Epithelial cell of esophagus (primary cell): ENCODE results near the gene ST6GAL2.

Experiments used
- DNase-seq: peaks from one replicate; pipeline ENCODE4 v3.0.0; 2010; ENCODE audit warnings: low read depth
- H3K4me3 ChIP-seq: 2 replicates; pipeline ENCODE4 v1.5.1; 2011; ENCODE audit warnings: mild to moderate bottlenecking, low read length, control low read depth
- TF ChIP-seq, protein P1 (sequence below): IDR thresholded peaks from 2 replicates; pipeline ENCODE4 v1.5.1; 2011; ENCODE audit warnings: low read depth, mild to moderate bottlenecking, low read length, control low read depth, inconsistent platforms; ENCODE audit not compliant: insufficient read depth; ENCODE audit errors: missing control alignments

ST6GAL2 gene

DNA sequence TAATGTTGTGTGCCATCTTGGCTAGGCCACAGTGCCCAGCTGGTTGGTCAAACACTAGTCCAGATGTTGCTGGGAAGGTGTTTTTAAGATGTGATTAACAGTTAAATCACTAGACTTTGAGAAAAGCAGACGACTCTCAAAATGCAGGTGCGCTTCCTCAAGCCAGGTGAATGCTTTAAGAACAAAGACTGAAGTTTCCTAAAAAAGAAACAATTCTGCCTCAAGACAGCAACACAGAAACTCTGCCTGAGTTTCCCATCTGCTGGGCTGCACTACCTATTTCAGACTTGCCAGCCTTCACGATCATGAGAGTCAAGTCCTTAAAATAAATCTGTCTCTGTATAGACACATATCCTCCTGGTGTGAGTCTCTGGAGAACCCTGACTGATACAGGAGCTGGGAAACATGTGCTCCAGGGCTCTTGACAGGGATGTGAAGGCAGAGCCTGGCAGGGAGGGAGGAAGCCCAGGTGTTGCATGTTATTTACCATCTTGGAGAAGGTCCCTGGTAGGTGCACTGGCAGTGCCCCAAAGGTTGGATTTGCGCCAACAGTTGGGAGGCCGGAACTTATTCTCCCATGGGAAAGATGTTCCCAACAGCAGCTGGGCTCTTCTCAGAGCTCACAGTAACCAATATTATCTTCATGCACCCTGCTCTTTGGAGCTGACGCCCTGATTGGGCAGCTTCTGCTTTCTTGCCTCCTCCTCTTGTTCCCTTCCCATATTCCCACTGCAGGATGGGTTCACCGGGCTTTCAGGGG is 43.9 kb downstream of the ST6GAL2 start:
- DNase-seq: no peak
- TF ChIP-seq, protein P1, sequence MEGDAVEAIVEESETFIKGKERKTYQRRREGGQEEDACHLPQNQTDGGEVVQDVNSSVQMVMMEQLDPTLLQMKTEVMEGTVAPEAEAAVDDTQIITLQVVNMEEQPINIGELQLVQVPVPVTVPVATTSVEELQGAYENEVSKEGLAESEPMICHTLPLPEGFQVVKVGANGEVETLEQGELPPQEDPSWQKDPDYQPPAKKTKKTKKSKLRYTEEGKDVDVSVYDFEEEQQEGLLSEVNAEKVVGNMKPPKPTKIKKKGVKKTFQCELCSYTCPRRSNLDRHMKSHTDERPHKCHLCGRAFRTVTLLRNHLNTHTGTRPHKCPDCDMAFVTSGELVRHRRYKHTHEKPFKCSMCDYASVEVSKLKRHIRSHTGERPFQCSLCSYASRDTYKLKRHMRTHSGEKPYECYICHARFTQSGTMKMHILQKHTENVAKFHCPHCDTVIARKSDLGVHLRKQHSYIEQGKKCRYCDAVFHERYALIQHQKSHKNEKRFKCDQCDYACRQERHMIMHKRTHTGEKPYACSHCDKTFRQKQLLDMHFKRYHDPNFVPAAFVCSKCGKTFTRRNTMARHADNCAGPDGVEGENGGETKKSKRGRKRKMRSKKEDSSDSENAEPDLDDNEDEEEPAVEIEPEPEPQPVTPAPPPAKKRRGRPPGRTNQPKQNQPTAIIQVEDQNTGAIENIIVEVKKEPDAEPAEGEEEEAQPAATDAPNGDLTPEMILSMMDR: no peak
- H3K4me3 ChIP-seq: no peak overlapping the region

DNA sequence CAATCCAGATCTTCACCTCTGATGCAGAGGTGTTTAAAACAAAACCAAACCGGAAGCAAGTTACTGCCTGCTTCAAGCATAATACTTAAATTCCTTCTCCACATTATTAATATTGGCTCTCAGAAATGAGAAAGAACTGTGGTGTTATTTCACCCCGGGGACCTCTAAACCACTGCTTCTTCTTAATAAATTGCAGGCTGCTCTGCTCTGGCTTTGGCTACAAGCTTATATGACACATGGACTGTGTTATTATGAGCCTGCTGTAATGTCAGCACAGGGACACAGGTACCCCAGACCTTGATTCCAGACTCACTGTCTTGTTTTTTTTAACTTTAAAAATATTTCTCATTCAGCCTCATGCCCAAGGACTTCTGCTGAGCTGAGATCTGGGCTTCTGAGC is 45.1 kb downstream of the ST6GAL2 start:
- H3K4me3 ChIP-seq: no peak overlapping the region
- DNase-seq: no peak
- TF ChIP-seq, protein P1: no peak

DNA sequence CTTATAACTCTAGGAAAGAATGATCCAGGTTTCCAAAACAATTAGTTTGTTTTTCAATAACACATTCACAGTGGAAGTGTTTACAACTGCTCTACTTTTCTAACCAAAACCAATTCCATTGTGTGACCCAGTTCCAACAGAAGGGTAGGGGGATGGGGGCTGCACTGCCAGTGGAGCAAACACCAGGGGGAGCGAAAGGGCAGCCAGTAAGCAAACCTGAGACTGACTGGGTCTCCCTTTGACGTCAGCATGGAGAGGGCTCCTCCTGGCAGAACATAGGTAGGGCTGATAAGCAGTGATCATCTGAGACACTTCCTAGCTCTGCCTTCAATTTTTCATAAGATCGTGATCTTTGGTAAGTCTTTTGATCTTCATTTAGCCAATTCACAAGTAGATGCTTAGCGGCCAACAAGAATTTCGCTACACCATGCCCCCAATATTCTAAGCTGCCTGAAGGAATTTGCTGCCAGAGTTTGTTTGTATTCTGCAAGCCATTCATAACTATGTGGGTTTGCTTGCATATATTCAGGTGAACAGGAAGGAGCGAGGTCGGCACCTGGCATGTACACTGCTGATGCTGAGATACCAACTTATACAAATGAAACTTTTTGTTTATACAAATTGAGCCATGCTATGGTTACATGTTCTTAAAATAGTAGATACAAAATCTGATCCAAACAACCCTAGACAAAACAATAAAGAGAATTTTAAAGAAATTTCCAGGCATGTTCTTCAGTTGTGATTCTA is 45.9 kb downstream of the ST6GAL2 start:
- TF ChIP-seq, protein P1: no peak
- DNase-seq: no peak
- H3K4me3 ChIP-seq: no peak overlapping the region

DNA sequence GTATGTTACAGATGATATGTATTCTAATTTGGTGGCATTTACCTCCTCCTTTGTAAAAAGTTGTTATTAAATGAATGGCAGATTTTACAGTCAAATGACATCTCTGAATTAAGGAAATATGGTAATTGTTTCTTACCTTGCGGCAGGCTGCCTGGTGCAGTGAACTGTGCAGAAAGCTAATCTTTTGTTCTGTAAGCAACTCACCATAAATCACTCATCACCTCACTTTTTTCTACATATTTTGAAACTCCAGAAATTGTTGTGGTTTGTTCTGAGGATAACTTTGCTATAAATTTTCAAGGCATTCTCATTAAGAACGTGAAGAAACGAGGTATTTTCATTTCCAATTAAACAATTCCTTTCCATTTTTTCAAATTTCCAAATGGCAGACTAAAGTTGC is 52.7 kb downstream of the ST6GAL2 start:
- TF ChIP-seq, protein P1: no peak
- DNase-seq: no peak
- H3K4me3 ChIP-seq: no peak overlapping the region

DNA sequence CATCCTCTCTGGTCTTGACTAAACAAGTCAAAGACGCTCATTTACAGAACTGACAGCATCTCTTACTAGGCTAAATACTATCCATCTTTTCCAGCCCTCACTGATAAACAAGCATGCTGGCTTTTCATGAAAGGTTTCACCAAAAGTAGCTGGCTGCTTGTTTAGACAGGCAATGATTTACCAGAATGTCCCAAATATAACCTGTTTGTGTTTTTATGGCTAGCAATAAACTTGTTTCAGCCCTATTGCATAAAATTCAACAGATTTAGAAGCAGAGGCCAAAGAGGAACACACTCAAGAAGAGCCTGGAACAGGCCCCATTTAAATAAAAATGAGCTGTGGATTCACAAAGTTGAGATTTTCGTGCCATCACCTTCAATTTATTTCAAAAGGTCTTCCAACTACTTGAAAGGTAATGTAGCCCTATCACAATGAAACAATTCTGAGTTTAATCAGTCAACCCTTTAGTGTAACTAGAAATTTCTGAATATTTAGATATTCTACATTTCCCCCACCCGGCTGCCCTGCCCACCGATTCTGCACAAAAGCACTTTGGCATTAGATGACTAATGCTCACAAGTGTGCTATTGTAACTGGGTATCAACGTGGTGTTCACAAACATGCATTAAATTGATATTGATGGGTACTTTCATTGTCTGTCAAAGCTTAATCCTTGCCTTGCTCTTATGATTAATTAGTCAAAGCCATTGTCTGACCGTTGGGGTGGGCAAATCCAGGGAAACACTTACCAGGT is 54.0 kb downstream of the ST6GAL2 start:
- no peak for DNase-seq
- H3K4me3 ChIP-seq: no peak overlapping the region
- TF ChIP-seq, protein P1: no peak

DNA sequence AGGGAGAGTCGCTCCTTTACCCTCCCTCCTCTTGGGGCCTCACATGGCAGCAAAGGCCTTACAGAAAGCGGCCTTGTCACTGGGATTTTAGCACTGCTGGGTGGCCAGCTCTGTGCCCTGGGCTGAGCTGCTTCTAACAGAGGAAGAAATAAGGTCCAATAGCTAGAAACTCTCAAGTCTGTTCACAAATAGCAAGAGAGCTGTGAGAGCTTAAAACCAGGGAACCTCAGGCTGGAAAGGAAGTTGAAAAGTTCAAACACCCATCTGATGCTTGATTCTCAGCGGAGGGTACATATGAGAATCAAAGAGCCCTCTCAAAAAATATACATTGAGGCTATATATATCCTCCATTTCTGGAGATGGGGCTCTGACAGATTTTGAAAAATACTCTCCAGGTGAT is 54.7 kb downstream of the ST6GAL2 start:
- TF ChIP-seq, protein P1: no peak
- no peak for DNase-seq
- no peak overlapping the region for H3K4me3 ChIP-seq
